ENCODE data around the gene CNTFR.

Gene CNTFR

DNA sequence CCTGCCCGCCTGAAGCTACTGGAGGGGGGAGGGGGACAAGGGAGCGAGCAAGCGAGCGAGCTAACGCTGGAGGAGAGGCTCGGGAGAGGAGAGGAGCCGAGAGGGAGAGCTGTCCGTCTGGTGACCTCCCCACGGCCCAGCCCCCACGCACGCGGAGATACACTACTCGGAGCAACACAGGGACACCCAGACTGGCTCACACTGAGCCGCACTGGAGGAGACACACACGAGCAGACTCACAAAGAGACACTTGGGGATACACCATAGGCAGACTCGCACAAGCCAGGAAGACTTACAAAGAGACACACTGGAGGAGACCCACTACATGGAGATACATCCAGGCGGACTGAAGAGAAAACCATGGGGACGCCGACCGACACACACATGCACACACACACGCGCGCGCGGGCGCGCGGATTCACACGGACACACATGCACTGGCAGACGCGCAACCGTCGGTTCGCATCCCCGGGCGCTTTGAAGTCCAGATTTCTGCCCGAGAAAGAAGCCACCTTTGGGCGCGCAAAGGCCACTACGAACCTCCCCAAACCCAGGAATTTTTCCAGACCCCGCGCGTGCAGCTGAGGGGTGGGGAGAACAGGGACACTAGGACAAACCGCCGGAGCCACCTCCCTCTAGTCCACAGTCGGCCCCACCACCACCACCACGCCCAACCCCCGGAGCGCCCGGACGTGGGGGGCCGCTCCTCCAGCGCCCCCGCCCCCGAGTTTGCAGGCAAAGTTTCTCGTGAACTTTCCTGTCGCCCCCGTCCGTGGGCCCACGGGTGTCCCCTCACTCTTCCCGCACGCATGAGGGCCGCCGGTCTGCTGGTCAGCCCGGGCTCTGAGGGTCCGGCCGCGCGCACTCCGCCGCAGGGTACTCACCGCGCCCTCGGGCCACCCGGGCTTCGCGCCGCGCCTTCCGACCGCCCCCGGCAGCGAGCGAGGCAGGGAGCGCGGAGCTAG, 571 bp downstream of the CNTFR start:
- no peak for DNase-seq

DNA sequence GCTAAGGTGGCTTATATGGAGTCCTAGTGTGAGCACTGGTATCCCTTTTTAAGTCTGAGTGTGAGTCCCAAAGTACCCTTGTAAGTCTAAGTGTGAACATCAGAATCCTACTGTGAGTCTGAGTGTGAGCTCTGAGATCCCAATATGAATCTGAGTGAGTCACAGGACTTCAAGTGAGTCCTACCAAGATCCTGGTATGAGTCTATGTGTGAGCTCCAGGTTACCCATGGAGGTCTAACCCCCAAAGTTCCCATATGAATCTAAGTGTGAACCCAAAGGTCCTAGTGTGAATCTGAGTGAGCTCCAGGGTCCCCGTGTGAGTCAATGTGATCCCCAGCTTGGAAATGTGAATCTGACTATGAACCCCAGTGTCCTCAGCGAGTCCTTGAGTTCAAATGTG, 2.3 kb downstream of the CNTFR start:
- no peak for DNase-seq

- DNase-seq, result no peak
Measured at GRCh38 chr9:34585946-34586669, 3.4 kb downstream of the CNTFR start.

- no peak for DNase-seq
Measured at GRCh38 chr9:34584970-34585369, 4.6 kb downstream of the CNTFR start.

GRCh38 chr9:34582787-34583186, 6.7 kb downstream of the CNTFR start:
- DNase-seq, result no peak

DNA sequence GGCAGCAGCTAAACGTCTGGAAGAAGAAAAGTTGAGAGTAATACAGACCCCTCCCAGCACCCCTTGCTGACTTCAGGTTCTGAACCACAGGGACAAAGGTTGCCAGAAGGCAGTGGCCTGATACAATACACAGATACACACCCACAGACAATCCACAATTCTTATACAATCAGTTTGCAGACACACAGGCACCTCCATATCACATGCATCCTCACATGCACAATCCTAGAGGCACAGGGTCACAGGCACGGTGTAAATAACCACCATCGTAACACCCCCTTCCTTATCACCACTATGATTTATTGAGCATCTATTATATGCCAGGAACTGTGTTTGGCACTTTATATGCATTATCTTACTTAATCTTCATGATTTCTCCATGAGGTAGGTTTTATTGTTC, 8.2 kb downstream of the CNTFR start:
- DNase-seq, result no peak

- no peak for DNase-seq
Measured at GRCh38 chr9:34580358-34580757, 9.2 kb downstream of the CNTFR start.

DNA sequence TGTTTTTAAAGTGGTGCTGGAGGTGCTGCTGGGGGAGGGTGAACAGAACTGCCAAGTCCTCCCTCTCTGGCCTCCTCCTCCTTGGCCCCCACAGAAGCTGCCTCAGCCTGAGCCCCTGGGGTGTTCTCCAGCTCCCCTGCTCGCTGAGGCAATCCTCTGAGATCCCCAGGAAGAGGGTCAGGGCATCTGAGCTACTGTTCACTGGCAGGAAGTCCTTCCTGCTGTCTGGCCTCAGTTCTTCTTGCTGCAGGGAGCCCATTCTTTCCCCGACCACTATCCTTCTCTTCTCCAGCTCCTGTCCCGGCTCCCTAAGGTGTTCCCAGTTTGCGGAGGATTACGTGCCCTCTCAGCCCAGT, 9.7 kb downstream of the CNTFR start:
- no peak for DNase-seq

GRCh38 chr9:34579104-34579807, 10.3 kb downstream of the CNTFR start:
- no peak for DNase-seq

DNA sequence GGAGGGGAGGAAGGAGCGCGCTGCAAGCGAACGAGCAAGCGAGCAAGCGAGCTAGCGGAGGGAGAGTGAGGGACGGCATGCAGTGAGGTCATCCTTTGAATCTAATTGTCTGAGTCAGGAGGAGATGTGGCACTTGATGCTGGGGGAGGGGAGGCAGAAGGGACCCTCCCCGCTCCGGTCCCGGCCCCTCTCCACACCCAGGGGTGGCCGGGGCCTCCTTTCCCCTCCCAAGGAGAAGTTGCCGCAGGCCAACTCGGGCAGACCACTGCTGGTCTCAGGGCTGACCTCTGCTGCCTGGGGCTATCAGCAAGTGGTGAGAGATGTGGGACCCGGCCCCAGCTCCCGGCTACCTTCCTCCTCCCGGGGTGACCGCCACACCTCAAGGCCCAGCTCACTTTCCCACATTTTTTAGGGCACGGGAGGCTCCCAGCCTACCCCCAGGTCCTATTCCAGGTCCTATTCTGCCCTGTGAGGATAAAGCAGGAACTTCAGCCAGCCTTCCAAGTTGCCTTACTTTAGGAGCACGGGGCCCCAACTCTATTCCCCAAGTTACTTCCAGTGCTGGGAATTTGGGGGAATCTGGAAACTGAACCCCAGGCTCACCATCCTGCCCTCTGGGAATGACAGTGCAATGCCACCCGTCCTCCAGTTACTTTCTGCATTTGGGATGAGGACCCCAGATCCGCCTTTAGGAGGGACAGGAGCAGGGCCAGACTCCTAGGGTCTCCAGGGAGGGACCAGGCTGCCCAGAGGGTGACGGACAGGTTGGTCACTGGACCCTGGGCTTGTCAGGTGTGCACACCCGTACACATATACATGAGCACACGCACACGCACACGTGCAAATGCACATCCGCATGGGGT, 11.1 kb downstream of the CNTFR start:
- no peak for DNase-seq

DNA sequence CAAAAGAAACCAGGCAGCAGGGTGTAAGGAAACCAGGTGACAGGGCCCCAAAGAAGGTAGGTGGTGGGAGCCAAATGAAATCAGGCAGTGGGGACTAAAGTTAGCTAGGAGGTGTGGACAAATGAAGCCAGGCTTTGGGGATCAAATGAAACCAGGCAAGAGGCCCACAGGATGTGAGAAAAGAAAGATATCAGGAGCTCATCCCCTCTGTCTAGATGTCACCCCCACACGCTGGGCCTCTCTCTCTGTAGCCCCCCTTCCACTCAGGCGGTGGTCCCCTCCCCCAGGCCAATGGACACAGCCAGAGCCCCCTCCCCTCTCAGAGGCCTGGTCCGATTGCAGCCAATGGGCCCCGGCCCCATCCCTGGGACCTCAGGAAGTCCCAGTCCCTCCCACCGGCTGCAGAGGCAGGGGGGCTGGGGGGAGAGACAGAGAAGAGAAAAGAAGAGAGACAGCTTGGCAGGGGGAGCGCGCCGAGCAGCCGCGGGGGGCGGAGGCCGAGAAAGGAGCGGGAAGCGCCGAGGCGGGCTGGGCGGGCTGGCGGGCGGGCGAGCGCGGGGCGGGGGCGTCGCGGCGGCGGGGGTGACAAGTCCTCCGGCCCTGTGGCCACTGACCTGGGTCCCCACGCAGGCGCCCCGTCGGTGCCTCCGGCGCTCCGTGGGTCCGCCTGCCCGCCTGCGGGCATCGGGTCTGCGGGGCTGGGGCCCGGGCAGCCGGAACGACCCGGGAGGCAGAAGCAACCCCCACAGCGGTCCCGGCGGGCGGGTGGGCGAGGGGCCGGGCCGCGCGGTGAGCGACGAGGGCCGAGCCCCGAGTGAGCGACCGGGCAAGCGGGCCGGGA, 11.9 kb downstream of the CNTFR start:
- DNase-seq, result no peak

DNA sequence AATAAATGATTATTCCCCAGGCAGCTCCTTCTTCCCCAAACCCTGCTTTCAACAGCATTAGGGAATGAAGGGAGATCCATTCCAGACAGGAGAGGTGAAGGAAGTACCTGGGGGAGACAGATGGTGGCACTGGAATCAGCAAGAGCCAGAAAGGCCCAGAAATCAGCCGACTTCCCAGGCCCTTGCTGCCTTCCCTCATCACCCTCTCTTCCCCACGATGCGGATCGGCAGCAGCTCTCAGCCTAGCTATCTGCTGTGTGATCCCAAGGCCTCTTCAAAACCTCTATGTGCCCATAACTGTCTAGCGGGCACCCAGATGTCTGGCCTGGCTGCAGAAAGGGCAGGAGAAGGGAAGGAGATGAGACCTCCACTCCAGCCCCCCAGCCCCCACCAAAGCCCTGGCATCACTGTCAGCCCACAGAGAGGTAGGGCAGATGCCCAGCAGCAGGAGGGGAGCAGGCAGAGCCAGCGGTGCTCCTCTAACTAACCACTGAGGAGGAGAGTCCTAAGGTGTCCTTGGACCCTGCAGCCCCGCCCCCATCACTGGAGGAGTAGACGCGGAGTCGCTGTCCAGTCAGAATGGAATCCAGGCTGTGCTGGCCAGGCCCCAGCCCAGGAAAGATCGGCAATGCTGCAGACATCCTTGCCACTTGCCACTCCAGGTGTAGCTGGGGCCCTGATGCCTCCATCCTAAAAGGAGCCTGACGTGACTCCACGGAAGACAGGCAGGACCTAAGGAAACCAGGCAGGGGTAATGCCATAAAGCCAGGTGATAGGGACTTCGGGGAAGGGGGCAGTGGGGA, 12.7 kb downstream of the CNTFR start:
- no peak for DNase-seq

- no peak for DNase-seq
Measured at GRCh38 chr9:34575862-34576596, 13.5 kb downstream of the CNTFR start.

- no peak for DNase-seq
Measured at GRCh38 chr9:34575241-34575640, 14.3 kb downstream of the CNTFR start.

DNA sequence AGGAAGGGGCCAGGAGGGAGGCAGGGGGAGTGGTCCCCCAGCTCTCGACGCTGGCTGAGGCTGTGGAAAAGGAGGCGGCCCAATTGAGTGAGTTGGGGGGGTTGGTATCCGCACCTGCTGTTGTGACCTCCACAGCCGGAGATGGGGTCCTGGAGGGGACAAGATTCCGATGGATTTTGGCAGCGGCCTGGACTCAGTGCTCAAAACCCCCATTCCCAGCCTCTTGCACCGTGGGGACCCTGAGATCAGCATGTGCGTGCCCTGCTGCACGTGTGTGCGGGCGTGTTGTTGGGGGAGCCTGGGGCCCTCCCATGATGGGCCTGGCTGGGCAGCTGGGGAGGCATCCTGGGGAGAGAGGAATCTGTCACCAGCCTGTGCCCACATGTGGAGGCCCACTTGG, 15.0 kb downstream of the CNTFR start:
- DNase-seq, result no peak

DNA sequence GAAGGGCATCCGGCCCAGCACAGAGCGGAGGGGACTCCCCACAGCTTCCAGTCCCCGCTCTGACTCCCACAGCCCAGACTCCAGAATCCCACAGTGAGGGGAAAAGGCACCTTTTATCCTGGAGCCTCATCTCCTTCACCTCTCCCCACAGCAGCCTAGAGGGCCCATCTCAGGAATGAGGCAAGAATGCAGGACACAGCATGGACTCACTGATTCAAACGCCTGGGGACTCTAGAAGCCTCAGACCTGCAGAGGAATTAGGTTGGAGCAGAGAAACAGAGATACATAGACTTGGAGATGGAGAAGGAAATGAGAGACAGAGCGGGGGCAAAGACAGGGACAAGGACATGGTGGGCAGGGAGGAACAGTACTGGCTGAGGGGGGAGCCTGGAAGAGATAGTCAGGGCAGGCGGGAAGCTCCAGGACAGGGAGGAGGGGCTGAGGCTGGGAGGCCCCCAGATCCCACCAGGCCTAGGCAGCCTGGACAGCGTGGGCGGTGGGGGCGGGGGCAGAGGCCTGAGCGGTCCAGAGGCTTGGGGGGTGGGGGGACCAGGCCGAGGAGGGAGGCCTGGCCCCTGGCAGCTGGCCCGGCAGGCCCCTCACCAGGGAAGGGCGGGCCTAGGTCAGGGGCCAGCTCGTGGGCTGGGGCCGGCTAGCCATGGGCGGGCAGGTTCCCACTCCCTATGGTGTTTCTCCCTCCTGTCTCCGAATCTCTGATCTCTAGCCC, 15.8 kb downstream of the CNTFR start:
- DNase-seq, result no peak

DNA sequence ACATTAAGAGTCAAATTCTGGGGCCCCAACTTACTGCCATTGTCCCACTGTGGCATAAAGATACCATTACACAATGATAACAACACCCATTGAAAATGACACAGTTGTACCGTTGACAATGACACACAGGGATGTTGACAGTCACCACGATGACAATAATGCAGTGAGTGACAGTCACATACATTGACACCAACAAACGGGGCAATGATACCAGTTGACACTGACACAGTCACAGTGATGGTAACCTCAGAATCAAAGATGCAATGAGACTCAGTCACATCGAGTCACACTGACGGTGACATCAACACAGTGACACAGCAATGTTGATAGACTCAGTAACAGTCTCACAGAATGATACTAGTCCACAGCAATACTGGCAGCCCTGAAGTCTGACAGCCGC, 16.9 kb downstream of the CNTFR start:
- DNase-seq, result no peak

- DNase-seq, result no peak
Measured at GRCh38 chr9:34572092-34572491, 17.4 kb downstream of the CNTFR start.

DNA sequence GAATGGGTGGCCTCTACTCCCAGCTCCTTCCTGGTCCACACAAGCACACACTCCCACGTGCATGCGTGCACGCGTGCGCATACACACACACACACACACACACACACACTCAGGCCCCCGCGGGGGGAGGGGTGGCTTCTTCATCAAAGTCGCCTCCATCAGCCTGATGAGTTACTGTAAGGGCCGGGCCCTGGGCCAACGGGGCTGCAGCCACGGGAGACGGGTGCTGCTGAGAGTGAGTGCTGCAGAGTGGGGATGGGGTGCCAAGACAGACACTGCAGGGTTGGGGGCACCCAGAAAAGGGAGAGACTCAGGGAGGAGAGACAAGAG, 18.1 kb downstream of the CNTFR start:
- no peak for DNase-seq

All from T-helper 9 cell (primary cell).